GM12875 (cell line): ENCODE results near the gene IGSF3.
A peak's percentile ranks its signal among the peaks of the same experiment; 100 is the strongest.

Experiments used
- H3K4me3 ChIP-seq: one replicate; pipeline ENCODE4 v1.5.1; 2011; ENCODE audit warnings: low read depth, low read length, control low read depth
- CTCF ChIP-seq: IDR thresholded peaks from 2 replicates; pipeline ENCODE4 v1.5.1; 2011; ENCODE audit warnings: low read depth, mild to moderate bottlenecking, control low read depth, inconsistent platforms, low read length, moderate library complexity, borderline replicate concordance; ENCODE audit not compliant: insufficient read depth

IGSF3 gene

DNA sequence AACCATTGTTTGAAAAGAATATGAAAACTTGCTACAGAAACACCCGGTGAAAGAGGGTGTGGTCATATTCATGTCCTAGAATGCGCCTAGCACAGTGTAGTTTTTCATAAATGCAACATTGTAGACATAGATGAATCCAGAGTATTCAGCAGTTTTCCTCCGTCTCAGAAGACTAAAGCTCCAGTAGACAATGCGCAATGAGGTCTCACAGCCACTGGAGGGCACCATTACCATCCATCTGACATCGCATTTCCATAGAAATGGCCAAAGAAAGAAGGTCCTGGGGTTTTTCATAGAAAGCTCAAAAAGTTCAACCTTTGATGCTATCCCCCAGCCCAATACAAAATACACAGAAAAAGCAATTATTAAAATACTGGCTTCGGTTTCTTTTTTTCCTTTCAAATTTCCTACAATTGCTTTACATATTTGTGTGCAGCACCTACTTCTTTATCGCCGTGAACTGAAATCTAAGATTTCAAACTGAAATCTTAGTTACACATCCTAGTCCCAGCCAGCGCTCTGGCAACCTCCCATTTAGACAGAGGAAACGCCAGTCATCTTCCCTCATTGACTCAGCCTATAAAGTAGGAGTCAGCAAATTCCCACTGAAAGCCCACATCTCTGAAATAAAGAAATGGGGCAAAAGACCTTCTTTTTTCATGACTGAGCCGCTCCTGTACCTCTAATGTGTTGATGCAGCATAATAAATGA lies 92.8 kb downstream of the IGSF3 start:
- H3K4me3 ChIP-seq: no peak overlapping the region
- peak; percentile 74; the same call in 1 of the 2 replicates for TF ChIP-seq CTCF

DNA sequence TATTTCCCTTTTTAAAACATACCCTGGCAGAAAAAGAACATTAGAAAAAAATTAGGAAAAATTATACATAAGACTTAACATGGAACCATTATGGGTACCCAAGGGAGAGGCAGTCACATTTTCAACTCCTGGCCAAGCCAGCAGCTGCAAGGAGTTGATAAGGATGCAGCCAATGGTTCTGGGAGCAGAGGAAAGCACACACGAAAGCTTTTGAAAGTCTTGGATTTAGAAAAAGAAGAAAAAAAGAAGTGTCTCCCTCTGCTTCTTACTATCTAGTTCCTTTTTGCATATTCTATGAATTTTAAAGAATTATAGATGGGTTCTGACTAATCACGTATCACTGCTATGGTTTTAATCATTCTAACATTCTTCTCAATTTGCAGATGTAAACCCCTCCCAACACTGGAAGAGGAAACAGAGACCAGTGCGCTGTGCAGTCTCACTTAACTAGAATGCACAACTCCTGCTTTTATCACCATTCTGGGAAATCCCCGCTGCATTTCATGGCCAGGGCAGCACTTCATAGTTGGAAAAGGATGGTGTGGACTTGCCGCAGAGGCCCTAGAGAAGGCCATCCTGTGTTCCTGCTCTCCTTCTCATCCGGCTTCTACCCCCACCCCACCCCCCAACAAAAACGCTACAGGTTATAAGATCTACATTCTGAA lies 94.0 kb downstream of the IGSF3 start:
- no peak for TF ChIP-seq CTCF
- H3K4me3 ChIP-seq: no peak overlapping the region

- no peak for TF ChIP-seq CTCF
- no peak overlapping the region for H3K4me3 ChIP-seq
Measured at GRCh38 chr1:116572771-116573430, 94.6 kb downstream of the IGSF3 start.

GRCh38 chr1:116572099-116572498 lies 95.4 kb downstream of the IGSF3 start:
- H3K4me3 ChIP-seq: no peak overlapping the region
- TF ChIP-seq CTCF: no peak

- TF ChIP-seq CTCF: no peak
- H3K4me3 ChIP-seq: peak overlapping the region; percentile 70
Measured at GRCh38 chr1:116571215-116571919, 96.2 kb downstream of the IGSF3 start.

DNA sequence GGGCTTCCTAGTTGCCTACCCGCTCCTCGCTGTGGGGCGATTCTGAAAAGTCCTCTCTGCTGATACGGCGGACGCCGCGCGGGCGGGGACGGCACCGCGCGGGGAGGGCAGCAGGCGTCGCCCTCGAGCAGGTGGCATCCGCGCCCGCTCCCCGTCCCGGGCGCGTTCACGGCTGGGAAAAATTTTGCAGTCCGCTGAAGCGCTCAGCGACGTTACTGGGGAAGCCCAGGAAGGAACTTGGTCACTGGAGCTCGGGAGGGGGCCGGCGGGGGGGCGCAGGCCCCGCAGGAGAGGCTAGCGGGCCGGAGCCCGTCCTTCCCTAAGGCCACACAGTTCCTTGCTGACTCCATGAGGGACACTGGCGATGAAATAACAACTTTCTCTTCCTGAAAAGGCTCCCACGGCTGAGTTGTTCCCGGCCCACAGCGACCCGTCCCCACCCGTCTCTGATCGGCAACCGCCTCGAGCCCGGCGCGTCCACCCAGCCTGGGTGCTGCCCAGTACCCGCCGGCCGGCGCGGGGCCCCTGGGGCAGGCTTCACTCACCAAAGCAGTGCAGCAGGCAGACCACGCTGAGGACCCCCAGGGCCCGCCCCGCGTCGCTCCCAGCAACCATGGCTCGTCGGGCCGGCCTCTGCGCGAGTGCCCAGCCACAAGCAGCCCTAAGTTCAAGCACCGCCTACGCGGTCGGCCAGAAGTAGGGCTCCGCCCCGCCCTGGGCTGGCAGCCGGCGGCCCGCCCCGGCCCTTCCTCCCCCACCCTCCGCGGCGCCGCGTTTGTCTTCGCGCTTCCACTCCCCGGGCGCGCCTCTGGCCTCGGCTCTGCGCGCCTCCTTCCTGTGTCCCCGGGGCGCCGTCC lies 96.9 kb downstream of the IGSF3 start, which contains the start of gene CD58:
TSS of gene CD58 (minus strand) at position 669 of the 857 bp plus-strand sequence. CDS start at position 615, 54 bp downstream.
- peak; percentile 85 for TF ChIP-seq CTCF
- H3K4me3 ChIP-seq: peak within 1 kb of the TSS; percentile 70
